Cardiac fibroblast (primary cell): ENCODE measurements around the gene RHBDF2.
A peak's percentile ranks its signal among the peaks of the same experiment; 100 is the strongest.

Experiments used
- DNase-seq, 2 donors: peaks; one replicate each; pipeline versions ENCODE4 v3.0.0 to v3.0.0-alpha.2; 2010; ENCODE audit warnings: low read depth in 2 of 2
- H3K4me3 ChIP-seq, 2 donors: replicated peaks in 1 of 2; 1 replicate in 1 of 2; 2 replicates in 1 of 2; pipeline ENCODE4 v1.5.1; 2011; ENCODE audit warnings: low read depth in 2 of 2, low read length in 2 of 2, mild to moderate bottlenecking in 2 of 2, moderate library complexity in 1 of 2
- TF ChIP-seq, protein P1 (sequence below): IDR thresholded peaks from one replicate; pipeline ENCODE4 v1.5.1; 2011; ENCODE audit warnings: low read depth, mild to moderate bottlenecking, low read length, inconsistent platforms

The RHBDF2 gene

DNA sequence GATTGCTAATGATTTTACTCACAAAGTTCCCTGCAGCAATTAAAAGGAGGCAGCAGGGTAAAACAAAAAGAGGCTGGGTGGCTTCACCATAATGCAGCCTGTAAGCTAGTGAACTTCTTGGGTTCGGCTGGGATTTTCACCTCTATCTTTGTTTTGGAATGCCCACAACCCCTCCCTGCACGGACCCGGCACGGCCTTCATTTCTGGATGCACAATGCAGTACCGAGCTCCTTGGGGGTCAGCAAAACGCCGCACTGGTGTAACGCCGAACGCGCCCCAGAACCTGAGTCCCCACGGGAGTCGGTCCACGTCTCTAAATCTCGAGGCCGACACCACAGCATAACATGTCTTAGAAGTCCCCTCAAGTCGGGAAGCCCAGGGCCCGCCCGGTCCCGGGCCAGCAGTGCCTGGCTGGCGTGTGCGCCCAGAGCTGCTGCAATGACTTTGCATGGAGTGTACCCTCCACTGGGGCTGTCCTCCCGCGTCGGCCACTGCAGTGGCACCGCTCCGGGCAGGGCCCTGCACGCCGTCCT lies 49.0 kb downstream of the RHBDF2 start:
- TF ChIP-seq, protein P1, sequence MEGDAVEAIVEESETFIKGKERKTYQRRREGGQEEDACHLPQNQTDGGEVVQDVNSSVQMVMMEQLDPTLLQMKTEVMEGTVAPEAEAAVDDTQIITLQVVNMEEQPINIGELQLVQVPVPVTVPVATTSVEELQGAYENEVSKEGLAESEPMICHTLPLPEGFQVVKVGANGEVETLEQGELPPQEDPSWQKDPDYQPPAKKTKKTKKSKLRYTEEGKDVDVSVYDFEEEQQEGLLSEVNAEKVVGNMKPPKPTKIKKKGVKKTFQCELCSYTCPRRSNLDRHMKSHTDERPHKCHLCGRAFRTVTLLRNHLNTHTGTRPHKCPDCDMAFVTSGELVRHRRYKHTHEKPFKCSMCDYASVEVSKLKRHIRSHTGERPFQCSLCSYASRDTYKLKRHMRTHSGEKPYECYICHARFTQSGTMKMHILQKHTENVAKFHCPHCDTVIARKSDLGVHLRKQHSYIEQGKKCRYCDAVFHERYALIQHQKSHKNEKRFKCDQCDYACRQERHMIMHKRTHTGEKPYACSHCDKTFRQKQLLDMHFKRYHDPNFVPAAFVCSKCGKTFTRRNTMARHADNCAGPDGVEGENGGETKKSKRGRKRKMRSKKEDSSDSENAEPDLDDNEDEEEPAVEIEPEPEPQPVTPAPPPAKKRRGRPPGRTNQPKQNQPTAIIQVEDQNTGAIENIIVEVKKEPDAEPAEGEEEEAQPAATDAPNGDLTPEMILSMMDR: no peak
- H3K4me3 ChIP-seq: peak overlapping the region; percentile 61 to 82
- DNase-seq: no peak

DNA sequence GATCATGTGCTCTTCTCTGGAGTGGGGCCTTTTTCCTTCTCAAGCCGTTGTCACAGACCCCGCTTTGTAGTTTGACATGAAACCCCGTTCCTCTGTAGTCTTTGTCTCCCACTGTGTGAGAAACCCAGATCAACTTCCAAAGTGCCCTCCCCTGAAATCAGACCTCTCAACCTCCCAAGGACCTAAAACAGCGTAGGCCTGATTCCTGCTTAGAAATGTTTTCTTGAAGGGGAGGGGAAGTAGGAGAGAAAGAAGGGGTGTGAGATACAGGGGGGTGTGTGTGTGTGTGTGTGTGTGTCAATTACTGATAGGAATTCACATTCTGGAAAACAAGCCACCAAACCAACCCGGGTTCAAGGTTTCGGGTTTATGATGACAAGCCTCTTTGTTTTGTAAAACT lies 49.7 kb downstream of the RHBDF2 start:
- TF ChIP-seq, protein P1: no peak
- peak overlapping the region; percentile 61 to 82 for H3K4me3 ChIP-seq
- no peak for DNase-seq

DNA sequence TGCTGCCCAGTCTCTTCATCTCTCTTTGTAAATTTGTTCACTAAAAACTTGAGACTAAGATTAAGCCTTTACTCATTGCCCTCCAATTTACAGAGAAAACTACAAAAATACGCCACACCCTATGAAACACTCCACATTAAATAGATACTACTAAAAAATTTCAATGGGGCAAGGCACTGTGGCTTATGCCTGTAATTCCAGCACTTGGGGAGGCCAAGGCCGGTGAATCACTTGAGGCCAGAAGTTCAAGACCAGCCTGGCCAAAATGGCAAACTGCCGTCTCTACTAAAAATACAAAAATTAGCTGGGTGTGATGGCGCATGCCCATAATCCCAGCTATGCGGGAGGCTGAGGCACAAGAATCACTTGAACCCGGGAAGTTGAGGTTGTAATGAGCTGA lies 52.1 kb downstream of the RHBDF2 start:
- DNase-seq: peak in 1 of 2 donors; percentile 48
- no peak overlapping the region for H3K4me3 ChIP-seq
- TF ChIP-seq, protein P1: no peak

DNA sequence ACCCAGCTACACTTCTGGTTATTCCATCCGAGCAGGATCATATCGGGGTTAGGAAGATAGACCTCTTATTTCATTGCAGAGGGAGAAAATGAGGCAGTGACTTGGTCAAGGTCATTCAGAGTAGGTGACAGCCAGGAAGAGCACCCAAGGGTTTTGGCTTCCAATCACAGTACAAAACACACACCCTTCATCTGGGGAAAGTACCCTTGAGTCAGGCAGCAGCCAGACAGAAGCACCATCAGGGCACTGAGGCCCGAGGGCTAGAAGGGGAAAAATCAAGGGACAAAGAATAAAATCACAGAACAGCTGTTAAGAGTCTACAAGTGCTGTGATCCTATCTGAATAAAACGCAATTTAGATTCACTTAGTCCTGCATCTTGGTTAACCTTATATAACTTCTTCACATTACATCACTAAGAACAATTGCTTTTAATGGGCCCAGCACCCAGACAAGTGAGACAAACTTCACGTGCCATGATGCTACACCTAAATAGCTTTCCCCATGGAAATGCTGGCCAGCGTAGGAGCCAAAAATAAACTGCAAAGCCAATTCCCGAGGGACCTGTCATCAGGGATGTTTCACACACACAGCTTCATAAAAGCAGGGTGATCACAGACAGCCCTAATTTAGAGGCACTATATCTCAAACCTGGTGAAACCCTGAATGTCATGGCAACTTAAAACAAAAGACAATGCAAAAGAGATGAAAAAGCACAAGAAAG lies 53.1 kb downstream of the RHBDF2 start:
- peak in 1 of 2 donors; percentile 53 for DNase-seq
- TF ChIP-seq, protein P1: no peak
- H3K4me3 ChIP-seq: no peak overlapping the region

DNA sequence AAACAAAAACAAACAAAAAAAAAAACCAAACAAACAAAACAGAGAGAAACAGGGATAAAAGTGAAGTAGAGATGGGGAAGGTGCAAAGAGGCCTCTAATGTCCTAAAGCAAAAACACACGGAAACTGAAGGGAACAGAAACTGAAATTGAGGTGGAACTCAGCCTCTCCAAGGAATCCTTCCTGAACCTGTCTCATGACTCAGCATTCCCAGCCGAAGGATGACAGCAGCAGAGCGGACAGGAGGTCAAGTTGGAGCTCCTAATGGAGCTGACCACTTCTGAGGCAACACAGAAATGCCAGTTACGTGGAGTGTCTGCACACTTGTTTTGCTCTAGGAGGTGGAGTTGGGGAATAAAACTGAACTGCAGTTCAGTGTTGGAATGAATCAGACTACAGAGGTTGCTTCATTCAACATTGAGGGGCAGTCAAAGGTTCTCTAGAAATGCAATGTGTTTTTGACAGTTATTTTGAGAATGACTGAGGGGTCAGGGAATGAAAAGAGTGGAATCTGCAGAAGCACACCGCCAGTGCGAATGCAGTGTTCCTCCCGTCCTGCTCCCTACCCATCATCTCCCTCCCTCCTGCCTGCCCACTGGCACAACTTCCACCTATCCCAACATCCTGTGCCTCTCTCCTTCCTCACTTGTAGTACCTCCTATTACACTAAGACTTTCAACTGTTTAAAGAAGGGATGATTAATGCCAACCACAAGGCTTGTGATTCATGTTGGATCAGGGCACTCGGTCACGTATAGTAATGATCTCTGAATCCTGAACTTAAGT lies 54.6 kb downstream of the RHBDF2 start:
- TF ChIP-seq, protein P1: no peak
- peak; percentile 80 to 85 for DNase-seq

DNA sequence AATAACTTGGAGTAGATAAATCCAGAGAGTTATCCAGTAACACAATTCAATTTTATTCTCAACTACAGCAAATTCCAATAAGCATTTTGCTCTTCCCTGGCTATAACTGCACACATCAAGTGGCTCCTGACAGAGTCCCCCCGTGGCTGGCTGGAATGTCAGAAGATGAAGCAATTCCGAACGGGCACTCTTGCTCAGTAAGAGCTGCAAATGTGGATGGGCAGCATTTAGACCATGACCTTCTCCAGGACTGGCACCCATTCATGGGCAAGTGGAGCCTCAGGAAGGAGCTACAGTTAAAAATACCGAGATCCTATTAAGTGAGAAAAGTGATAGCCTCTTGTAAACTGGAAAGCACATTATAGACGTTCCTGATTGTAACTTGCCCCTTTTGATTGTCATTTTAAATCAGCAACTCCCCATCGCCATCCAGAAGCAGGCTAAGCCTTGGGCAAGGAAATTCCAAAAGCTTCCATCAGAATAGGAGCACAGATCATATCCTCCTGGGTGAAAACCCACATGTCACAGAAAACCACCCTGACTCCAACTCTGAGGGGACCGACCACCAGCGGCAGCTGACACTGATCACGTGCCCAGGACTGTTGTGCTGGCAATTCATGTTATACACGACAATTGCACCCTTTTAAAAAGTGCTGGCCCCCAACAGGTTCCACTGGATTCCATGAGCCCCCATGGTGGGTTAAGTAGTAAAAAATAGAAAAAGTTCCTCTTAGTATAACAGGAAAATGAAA lies 55.4 kb downstream of the RHBDF2 start:
- TF ChIP-seq, protein P1: no peak
- H3K4me3 ChIP-seq: no peak overlapping the region
- DNase-seq: no peak

More for the DNA sequence above, 54.6 kb downstream of the RHBDF2 start:
- H3K4me3 ChIP-seq: no peak overlapping the region
